GM18907 (cell line): ENCODE data around the gene IRAK2.
"Not testable (repeated sequence)": the region's sequence is repeated elsewhere in the genome, so short reads cannot be mapped to it uniquely, and the experiment has no call there.

Experiments
- ATAC-seq: cut with Tn5 transposase; IDR thresholded peaks from one replicate; pipeline ENCODE4 v1.9.1; 2021; ENCODE audit warnings: mild to moderate bottlenecking, moderate library complexity; ENCODE audit not compliant: unreplicated experiment

The IRAK2 gene, protein sequence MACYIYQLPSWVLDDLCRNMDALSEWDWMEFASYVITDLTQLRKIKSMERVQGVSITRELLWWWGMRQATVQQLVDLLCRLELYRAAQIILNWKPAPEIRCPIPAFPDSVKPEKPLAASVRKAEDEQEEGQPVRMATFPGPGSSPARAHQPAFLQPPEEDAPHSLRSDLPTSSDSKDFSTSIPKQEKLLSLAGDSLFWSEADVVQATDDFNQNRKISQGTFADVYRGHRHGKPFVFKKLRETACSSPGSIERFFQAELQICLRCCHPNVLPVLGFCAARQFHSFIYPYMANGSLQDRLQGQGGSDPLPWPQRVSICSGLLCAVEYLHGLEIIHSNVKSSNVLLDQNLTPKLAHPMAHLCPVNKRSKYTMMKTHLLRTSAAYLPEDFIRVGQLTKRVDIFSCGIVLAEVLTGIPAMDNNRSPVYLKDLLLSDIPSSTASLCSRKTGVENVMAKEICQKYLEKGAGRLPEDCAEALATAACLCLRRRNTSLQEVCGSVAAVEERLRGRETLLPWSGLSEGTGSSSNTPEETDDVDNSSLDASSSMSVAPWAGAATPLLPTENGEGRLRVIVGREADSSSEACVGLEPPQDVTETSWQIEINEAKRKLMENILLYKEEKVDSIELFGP

GRCh38 chr3:10164546-10165393, at the start of gene IRAK2:
IRAK2 (plus strand) TSS chr3:10164919; CDS start chr3:10164955, 36 bp downstream.
- peak; percentile 84 for ATAC-seq

DNA sequence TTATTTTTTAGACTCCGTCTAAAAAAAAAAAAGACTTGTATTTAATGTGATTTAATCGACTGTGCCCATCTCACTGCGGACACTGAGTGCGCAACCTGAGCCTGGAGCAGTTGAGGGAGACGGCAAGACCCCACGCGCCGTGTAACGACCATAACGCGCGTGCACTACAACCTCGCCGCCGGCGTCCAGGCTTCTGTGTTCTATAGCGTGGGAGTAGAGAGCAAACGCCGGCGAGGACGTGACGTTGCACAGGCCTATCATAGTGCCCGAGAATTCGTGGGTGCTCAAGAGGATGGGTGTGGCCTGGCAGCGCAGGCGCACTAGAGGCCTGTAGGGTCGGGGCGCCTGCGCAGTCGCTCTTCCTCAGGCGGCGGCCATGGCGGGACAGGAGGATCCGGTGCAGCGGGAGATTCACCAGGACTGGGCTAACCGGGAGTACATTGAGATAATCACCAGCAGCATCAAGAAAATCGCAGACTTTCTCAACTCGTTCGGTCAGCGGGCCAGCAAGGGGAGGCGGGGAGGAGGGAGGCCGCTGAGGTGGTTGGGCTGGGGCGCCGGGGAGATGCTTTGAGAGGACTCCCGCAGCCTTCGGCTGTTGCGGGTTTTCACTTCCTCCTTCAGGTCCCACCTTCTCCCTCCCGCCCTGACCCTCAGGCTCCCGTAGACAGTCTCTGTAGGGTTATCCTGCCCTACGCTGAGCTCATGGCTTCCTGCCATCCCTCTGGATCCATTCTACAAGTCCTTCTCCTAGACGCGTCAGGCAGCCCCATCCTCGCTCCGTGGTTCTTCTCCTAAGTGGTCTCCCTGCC, 49.2 kb upstream of the IRAK2 start, which contains the start of gene BRK1:
Gene BRK1 (plus strand): TSS at position 350 of the 812 bp plus-strand sequence. CDS start 27 bp downstream, at position 377.
- ATAC-seq: peak; percentile 96

DNA sequence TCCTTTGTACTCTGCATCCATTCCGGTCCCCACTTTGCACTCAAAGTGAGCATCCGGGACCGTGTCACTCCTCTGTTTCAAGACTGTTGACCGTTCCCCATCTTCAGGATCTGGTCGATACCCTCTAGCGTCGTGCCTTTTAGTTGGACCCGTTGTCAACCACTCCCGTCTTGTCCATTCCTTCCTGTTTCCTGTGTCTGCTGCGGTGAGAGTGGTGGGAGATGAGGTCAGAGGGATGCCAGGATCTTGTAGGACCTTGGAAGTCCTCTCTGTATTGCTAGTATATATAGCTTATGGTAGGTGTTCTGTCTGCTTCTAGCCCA, 48.6 kb upstream of the IRAK2 start:
- ATAC-seq: no peak

DNA sequence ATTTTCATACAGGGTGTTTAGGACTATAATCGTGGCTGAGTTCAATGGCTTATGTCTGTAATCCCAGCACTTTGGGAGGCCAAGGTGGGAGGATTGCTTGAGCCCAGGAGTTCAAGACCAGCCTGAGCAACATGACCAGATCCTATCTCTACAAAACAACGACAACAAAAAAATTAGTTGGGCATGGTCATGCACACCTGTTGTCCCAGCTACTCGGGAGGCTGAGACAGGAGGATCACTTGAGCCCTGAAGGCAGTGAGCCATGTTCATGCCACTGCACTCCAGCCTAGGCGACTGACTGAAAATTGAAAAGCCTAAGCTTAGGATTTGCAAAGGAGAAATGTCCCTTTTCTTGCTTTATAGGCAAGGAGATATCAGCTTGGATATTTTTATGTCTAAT, 47.8 kb upstream of the IRAK2 start:
- no peak for ATAC-seq

DNA sequence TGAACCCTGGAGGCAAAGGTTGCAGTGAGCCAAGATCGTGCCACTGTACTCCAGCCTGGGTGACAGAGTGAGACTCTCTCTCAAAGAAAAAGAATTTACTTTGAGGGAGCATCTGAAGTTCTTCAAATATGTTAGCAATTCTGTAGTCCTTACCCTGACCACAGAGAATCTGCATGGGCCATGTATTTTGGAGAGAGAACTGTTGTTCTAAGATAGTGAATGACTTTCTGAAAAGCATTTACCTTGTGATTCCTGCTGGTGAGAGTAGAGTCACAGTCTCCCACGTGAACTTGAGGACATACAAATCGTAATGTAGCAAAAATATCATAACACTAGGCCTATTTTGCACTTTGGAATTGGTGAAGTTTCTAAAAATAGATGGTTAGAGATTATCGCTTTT, 45.3 kb upstream of the IRAK2 start:
- no peak for ATAC-seq

DNA sequence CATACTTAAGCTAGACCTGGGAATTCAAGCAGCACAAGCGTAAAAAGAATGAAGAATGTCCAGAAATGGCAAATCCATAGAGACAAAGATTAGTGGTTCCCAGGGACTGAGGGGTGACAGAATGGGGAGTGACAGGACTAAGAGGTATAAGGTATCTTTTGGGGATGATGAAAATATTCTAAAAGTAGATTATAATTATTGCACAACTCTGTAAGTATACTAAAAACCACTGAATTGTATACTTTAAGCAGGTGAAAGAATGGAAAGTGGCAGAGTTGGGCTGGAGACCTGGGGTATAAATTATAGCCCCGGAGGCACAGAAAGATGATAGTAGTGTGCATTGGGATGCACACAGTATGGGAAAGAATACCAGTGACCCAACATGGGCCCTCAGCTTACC, 43.7 kb upstream of the IRAK2 start:
- no peak for ATAC-seq

DNA sequence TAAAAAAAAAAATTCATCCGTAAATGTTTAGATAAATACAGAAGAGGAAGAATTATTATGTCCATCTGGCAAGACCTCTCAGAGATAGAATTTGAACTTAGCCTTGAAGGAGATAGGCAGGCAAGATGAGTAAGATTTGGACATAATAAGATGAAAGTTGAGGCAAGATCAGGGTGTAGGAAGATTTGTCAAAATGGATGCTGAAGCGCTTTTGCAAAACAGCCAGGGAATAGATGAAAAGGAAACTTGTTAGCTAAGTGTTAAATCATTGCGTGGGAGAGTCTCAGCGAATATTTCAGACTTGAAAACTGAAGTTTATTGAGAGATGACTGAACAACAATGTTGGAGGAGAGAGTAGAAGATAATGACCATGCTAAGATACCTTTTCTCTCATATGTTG, 42.0 kb upstream of the IRAK2 start:
- no peak for ATAC-seq

- ATAC-seq: not testable (repeated sequence)
These were observed 28.8 kb upstream of the IRAK2 start for GRCh38 chr3:10135872-10136271.

- ATAC-seq: no peak
These were observed 28.2 kb upstream of the IRAK2 start for GRCh38 chr3:10136426-10137005.

GRCh38 chr3:10137178-10137577, 27.5 kb upstream of the IRAK2 start:
- no peak for ATAC-seq

GRCh38 chr3:10140996-10141546, 23.6 kb upstream of the IRAK2 start:
- no peak for ATAC-seq

DNA sequence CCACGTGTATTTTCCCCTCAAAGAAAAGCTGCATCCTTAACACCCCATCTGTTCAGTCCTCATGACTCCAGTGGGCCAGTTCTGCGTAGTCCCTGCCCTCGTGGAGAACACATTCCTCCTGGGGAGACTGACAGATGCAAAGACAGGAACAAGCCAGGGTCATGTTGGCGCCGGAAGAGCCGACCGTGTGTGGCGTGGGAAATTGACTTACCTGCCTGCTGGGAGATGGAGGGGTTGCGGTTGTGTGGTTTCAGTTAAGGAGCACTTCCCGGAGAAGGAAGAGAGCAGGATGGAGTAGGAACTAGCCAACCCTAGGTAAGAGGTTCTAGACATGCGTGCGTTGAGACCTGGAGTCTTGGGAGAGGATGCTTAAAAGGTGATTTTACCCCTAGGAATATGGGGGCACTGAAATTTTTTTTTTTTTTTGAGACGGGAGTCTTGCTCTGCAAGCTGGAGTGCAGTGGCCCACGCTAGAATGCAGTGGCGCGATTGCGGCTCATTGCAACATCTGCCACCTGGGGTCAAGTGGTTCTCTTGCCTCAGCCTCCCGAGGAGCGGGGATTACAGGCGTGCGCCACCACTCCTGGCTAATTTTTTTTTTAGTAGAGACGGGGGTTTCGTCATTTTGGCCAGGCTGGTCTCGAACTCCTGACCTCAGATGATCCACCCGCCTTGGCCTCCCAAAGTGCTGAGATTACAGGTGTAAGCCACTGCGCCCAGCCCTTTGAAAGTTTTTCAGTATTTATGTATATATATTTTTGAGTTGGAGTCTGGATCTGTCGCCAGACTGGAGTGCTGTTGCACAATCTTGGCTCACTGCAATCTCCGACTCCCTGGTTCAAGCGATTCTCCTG, 21.8 kb upstream of the IRAK2 start:
- no peak for ATAC-seq

GRCh38 chr3:10145685-10146084, 19.0 kb upstream of the IRAK2 start:
- ATAC-seq: no peak

DNA sequence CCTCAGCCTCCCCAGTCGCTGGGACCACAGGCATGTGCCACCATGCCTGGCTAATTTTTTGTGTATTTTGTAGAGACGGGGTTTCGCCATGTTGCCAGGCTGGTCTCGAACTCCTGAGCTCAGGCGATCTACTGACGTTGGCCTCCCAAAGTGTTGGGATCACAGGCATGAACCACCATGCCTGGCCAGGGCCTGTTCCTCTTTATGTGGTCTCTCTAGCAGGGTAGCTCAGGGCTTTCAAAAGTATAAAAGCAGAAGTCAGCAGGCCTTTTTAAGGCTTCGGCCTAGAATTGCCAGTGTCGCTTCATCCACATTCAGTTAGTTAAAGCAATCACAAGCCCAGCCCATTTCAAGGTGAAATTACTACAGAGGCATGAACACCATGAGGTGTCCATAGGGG, 15.5 kb upstream of the IRAK2 start:
- ATAC-seq: no peak

- no peak for ATAC-seq
These were observed 13.7 kb upstream of the IRAK2 start for GRCh38 chr3:10150987-10151386.

DNA sequence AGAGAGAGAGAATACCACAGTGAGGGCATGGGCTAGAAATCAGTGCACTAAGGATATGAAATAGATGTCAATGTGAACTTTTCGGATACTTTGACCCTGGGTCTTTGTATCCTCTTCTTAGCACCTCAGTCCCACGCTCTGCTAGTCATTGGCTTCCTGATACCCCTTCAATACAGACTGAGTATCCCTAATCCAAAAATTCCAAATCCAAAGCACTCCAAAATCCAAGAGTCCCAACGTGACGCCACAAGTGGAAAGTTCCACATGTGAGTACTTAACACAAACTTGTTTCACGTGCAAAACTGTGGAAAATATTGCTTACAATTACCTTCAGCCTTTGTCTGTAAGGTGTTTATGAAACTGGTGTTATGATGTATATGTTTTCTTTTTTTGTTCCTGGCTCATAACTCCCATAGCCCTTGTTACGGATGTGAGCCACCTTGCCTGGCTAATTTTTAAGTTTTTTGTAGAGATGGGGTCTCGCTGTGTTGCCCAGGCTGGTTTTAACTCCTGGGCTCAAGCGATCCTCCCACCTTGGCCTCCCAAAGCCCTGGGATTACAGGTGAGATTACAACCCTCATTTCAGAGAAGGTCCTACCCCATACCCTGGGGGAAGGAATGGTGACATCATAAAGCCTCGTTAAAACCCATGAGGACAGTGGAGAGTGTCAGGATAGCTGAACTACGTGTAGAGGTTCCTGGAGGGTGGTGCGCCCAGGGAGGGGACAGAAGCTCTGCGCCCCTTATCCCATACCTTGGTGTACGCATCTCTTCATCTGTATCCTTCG, 10.2 kb upstream of the IRAK2 start:
- no peak for ATAC-seq

GRCh38 chr3:10155123-10155472, 9.6 kb upstream of the IRAK2 start:
- no peak for ATAC-seq

- ATAC-seq: no peak
These were observed 9.1 kb upstream of the IRAK2 start for GRCh38 chr3:10155658-10156057.

- ATAC-seq: no peak
These were observed 7.7 kb upstream of the IRAK2 start for GRCh38 chr3:10157031-10157430.
